Coronary artery (tissue), 2 donors: ENCODE results near the gene CACNA2D3.
"Not testable (repeated sequence)": the region's sequence is repeated elsewhere in the genome, so short reads cannot be mapped to it uniquely, and the experiment has no call there.

Source experiments
- DNase-seq: peaks from one replicate; pipeline ENCODE4 v3.0.0-alpha.2; 2017; ENCODE audit warnings: low spot score
- H3K27ac ChIP-seq, 2 donors: fragments of 200-600 bp; sonication (generic); one replicate each; pipeline ENCODE4 v1.5.1; 2016 to 2019
- H3K4me3 ChIP-seq: fragments of 200-600 bp; sonication (generic); 2 replicates; pipeline ENCODE4 v1.5.1; 2016; ENCODE audit warnings: mild to moderate bottlenecking, moderate library complexity
- CTCF ChIP-seq: fragments of 200-600 bp; sonication (generic); IDR thresholded peaks from one replicate; pipeline ENCODE4 v1.5.1; 2019; ENCODE audit warnings: antibody characterized with exemption

The CACNA2D3 gene

GRCh38 chr3:54619531-54619930, 497.2 kb downstream of the CACNA2D3 start:
- no peak overlapping the region for H3K4me3 ChIP-seq

GRCh38 chr3:54621184-54621583, 498.8 kb downstream of the CACNA2D3 start:
- TF ChIP-seq CTCF: no peak
- H3K4me3 ChIP-seq: no peak overlapping the region
- no peak overlapping the region for H3K27ac ChIP-seq
- DNase-seq: peak; percentile 19

More at GRCh38 chr3:54619531-54619930, 497.2 kb downstream of the CACNA2D3 start:
- no peak overlapping the region for H3K27ac ChIP-seq
- TF ChIP-seq CTCF: no peak
- no peak for DNase-seq

GRCh38 chr3:54622678-54623077, 500.3 kb downstream of the CACNA2D3 start:
- no peak for TF ChIP-seq CTCF
- Histone ChIP-seq H3K4me3 (no peak overlapping the region), H3K27ac (no peak overlapping the region)
- DNase-seq: no peak

GRCh38 chr3:54625805-54626787, 503.7 kb downstream of the CACNA2D3 start:
- TF ChIP-seq CTCF: no peak
- H3K27ac ChIP-seq: no peak overlapping the region
- no peak for DNase-seq
- no peak overlapping the region for H3K4me3 ChIP-seq

GRCh38 chr3:54628888-54629441, 506.6 kb downstream of the CACNA2D3 start:
- no peak overlapping the region for H3K4me3 ChIP-seq
- no peak for DNase-seq
- no peak for TF ChIP-seq CTCF

GRCh38 chr3:54630101-54630623, 507.8 kb downstream of the CACNA2D3 start:
- TF ChIP-seq CTCF: no peak
- DNase-seq: no peak
- no peak overlapping the region for H3K4me3 ChIP-seq
- no peak overlapping the region for H3K27ac ChIP-seq

More at GRCh38 chr3:54628888-54629441, 506.6 kb downstream of the CACNA2D3 start:
- no peak overlapping the region for H3K27ac ChIP-seq

- DNase-seq, H3K4me3 ChIP-seq: not testable (repeated sequence)
These were observed 508.6 kb downstream of the CACNA2D3 start for GRCh38 chr3:54631001-54631400.

More at GRCh38 chr3:54631001-54631400, 508.6 kb downstream of the CACNA2D3 start:
- H3K27ac ChIP-seq: not testable (repeated sequence)
